Embryonic facial prominence (tissue), 1 donor: Measurements from ENCODE around the gene DKK3.

Source experiments
- DNase-seq: peaks from one replicate; pipeline ENCODE4 v3.0.0-alpha.2; 2016; ENCODE audit errors: extremely low spot score

The DKK3 gene

GRCh38 chr11:11982975-11983374, 25.5 kb downstream of the DKK3 start:
- DNase-seq = no peak

- DNase-seq = no peak
Measured at GRCh38 chr11:11982461-11982860, 26.0 kb downstream of the DKK3 start.

- no peak for DNase-seq
Measured at GRCh38 chr11:11981840-11982239, 26.6 kb downstream of the DKK3 start.

GRCh38 chr11:11981364-11981763, 27.1 kb downstream of the DKK3 start:
- no peak for DNase-seq

GRCh38 chr11:11980841-11981308, 27.6 kb downstream of the DKK3 start:
- no peak for DNase-seq

- DNase-seq = no peak
Measured at GRCh38 chr11:11980200-11980599, 28.2 kb downstream of the DKK3 start.

GRCh38 chr11:11979488-11980117, 28.8 kb downstream of the DKK3 start:
- DNase-seq = peak; percentile 57

- DNase-seq = no peak
Measured at GRCh38 chr11:11978792-11979487, 29.5 kb downstream of the DKK3 start.

- DNase-seq = no peak
Measured at GRCh38 chr11:11978098-11978637, 30.3 kb downstream of the DKK3 start.

GRCh38 chr11:11977206-11977938, 31.1 kb downstream of the DKK3 start:
- DNase-seq = peak; percentile 32

- DNase-seq = no peak
Measured at GRCh38 chr11:11976481-11977127, 31.8 kb downstream of the DKK3 start.

- DNase-seq = no peak
Measured at GRCh38 chr11:11975201-11976092, 33.0 kb downstream of the DKK3 start.

GRCh38 chr11:11973866-11974265, 34.6 kb downstream of the DKK3 start:
- no peak for DNase-seq

- DNase-seq = no peak
Measured at GRCh38 chr11:11973361-11973800, 35.0 kb downstream of the DKK3 start.

GRCh38 chr11:11972730-11973341, 35.6 kb downstream of the DKK3 start:
- DNase-seq = no peak

- DNase-seq = no peak
Measured at GRCh38 chr11:11971906-11972547, 36.4 kb downstream of the DKK3 start.

- no peak for DNase-seq
Measured at GRCh38 chr11:11970556-11970955, 37.9 kb downstream of the DKK3 start.

- DNase-seq = no peak
Measured at GRCh38 chr11:11969380-11970215, 38.8 kb downstream of the DKK3 start.
